ENCODE measurements around the gene PSMD7. TPM values are rescaled to one million over a fixed set of nuclear protein-coding genes. Genes with fewer than 3 reads are reported as not detected.

Gene PSMD7
- total RNA-seq, 1 donor from 2014 or later: 127 TPM

Other genes starting within 250 kb of the PSMD7 start
- gene NPIPB15, start 79.5 kb downstream of the PSMD7 start, total RNA-seq (ENCODE audit: low replicate concordance): 1.9 and 2.3 TPM in 2 replicates
- gene CLEC18B, start 124.7 kb downstream of the PSMD7 start, total RNA-seq (ENCODE audit: low replicate concordance): 3.4 and 5.0 TPM in 2 replicates